ENCODE measurements around the gene UMODL1.

The UMODL1 gene

DNA sequence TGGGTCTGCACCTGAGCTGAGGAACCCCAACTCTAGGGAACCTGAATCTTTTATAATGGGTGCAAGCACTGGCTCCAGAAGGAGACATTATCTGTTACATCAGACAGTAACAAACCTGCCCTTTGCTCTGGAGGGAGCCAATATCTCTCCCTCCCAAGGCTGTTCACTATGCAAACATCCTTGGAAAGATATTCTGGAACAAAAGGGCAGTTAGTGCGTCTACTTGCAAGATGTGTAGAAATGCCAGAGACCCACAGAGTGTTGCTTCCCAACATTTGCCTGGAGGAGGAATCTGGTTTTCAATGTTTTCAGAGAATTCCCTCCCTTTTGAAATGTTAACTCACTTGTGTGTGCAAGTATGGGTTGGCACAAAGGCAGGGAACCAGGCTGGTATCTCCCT is 31.9 kb downstream of the UMODL1 start:
- DNase-seq = no peak

GRCh38 chr21:42103843-42104242 is 32.7 kb downstream of the UMODL1 start:
- no peak for DNase-seq

GRCh38 chr21:42105476-42106315 is 34.6 kb downstream of the UMODL1 start:
- no peak for DNase-seq

DNA sequence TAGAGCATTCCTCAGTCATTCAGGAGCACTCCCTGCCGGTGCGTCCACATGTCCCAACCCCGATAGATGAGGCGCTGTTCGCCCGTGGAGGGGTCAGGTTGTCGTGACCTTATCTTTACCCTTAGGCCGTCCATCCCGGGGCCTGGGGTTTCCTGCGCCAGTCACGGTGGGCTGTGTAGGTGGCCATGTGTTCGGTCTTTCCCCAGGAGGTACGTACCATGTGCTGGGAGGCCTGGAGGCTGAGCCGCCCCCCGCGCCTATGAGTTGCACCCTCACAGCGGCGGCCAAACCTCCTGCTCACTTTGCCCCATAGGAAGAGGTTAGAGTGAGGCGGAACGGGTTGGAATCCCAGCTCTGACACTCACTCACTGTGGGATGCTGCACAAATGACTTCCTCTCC is 35.3 kb downstream of the UMODL1 start:
- DNase-seq = no peak

DNA sequence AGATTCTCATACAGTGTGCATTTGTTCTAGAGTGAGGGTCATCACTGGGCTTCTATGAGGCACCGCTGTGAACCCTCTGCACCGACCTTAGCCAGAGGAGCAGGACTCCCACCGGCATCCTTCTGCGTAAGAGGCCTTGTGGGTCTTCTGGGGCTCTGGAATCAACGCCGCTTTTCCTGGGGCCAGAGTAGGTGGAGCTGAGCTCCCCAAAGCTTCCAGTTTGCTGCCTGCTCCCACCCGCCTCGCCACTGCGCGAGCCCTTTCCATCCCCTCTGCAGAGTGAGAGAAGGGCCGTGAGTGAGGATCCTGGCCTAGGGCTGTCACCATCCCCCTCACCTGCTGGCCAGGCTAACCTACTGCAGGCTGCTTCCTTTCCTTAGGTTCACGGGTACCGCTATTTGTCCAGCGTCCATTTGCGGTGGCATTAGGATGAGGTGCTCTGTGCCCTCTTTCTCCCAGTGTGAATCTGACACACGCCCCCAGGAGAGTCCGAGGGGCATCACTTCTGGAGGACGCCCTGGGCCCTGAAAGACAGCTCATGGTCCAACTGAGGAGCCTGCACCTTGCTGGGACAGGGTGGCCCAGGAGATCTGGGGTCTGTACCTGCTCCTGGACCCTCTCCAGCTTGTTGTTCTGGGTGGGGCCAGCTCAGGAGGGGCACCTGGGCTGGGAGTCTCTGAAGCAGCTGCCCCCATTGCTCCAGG is 36.2 kb downstream of the UMODL1 start:
- DNase-seq = no peak

GRCh38 chr21:42107881-42108553 is 36.9 kb downstream of the UMODL1 start:
- DNase-seq = peak; percentile 61

DNA sequence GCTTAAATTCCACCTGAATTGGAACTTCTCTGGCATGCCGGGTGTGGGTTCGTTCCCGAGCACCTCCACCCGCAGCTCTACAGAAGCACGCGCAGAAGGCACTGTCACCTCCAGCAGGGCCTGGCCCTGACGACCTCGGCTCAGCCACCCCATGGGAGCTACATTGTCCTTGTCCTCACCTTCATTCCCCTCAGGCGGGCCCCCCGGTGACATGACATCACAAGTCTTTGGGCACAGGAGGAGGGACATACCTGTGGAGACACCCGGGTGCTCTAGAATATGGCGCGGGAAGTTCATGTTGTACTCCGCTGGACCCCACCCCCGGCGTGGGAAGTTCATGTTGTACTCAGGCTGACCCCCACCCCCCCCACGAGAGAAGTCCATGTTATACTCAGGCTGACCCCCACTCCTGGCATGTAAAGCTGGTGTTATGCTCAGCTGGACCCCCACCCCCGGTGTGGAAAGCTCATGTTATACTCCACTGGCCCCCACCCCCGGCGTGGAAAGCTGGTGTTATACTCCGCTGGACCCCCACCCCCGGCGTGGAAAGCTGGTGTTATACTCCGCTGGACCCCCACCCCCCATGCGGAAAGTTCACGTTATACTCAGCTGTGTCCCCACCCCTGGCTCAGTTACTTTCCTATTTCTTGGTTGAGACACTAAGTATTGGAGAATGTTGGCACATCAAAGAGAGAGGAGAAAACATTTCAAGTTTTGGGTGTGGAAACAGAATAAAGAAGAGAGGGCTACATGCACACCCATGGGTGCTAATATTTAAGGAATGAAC is 37.6 kb downstream of the UMODL1 start:
- no peak for DNase-seq

DNA sequence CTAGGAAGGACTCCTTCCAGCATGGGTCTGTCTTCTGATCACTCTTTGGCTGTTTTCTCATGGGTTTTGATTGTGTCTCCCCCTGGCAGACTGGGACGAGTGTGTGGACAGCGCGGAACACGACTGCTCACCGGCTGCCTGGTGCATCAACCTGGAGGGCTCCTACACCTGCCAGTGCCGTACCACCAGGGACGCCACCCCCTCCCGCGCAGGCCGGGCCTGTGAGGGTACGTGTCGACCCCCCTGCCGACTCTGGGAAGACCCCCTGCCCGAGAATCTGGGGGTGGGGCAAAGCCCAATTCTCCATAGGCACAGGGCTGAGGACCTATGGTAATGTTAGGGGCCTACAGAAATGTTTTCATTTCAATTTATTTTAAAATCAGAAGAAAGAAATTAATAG is 38.4 kb downstream of the UMODL1 start:
- no peak for DNase-seq

DNA sequence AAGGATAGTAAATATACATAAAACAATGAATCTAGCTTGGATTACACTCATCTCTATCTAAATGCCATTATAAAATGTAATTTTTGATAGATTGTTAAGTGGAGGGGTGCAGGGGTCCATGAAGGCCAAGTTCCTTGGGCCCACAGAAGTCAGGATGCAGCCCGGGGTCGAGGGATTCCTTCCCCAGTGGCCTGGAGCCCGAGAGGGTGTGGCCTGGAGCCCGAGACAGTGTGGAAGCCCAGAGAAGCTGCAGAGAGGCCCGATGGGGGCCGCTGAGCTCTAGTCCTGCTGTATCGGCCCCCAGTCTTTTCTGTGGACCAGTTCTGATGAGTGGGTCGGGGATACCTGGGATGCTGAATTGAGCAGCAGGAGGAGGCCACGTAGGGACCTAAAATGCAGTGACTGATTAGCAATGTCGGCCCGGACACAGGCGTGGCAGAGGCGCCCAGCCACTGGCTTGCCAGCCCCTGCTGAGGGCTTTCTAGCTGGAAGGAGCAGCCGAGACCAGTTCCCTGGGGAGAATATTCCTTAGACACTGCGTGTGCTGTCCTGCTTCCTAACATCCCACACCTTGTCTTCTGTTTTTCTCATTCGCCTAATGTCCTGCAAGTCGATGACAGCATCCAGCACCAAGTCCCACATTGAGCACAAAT is 38.9 kb downstream of the UMODL1 start:
- no peak for DNase-seq

- DNase-seq = no peak
These were observed 39.8 kb downstream of the UMODL1 start for GRCh38 chr21:42110691-42111469.

GRCh38 chr21:42111470-42111743 is 40.3 kb downstream of the UMODL1 start:
- no peak for DNase-seq

DNA sequence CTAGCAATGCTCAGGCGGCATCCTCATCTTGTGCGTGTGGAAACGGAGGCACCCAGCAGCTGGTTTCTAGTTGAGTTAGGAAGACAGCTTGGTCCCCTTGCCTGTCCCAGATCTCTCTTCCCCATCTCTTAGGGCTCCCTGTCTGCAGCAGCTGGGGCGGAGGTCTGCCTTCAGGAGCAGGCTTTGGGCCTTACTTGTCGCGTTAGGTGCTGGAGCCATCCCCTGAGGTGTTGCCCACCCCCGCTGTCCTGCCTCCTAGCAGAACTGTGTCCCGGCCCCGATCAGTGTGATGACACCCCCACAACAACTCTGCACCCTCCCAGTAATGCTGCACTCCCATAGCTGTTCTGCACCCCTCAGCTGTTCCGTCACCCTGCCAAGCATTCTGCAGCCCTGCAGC is 40.7 kb downstream of the UMODL1 start:
- DNase-seq = no peak

GRCh38 chr21:42112238-42112637 is 41.1 kb downstream of the UMODL1 start:
- no peak for DNase-seq

- no peak for DNase-seq
These were observed 41.7 kb downstream of the UMODL1 start for GRCh38 chr21:42112857-42113256.

- DNase-seq = peak; percentile 84
These were observed 42.9 kb downstream of the UMODL1 start for GRCh38 chr21:42113926-42114409.

DNA sequence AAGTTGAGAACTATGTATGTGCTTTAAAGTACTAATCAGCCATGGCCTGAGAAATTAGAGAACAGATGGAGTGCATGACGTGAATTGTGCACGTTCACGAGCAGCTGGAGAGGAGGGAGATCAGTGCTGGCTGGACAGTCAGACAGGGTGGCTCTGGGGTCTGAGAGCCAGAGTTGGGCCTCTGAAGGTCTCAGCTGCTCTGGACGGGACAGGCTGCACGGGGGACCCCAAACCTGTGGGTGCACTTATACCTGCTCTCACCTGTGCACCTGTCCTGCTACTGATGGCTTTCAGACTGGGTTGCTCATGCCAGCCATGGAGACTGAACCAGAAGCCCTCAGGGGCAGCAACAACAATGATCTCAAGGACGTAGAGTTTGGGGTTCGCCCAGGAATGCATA is 43.5 kb downstream of the UMODL1 start:
- DNase-seq = no peak

- no peak for DNase-seq
These were observed 44.1 kb downstream of the UMODL1 start for GRCh38 chr21:42115136-42115683.

DNA sequence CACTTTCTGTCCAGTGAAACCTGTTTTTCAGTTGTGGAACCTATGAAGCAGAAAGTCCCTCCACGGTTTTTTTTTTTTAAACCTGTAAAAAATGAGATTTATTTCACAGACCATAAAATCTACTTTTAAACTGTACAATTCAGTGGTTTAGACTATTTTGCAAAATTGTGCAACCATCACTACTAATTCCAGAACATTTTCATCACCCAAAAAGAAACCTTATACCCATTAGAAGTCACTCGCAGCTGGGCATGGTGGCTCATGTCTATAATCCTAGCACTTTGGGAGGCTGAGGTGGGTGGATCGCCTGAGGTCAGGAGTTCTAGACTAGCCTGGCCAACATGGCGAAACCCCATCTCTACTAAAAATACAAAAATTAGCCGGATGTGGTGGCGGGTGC is 45.4 kb downstream of the UMODL1 start:
- peak; percentile 54 for DNase-seq

DNA sequence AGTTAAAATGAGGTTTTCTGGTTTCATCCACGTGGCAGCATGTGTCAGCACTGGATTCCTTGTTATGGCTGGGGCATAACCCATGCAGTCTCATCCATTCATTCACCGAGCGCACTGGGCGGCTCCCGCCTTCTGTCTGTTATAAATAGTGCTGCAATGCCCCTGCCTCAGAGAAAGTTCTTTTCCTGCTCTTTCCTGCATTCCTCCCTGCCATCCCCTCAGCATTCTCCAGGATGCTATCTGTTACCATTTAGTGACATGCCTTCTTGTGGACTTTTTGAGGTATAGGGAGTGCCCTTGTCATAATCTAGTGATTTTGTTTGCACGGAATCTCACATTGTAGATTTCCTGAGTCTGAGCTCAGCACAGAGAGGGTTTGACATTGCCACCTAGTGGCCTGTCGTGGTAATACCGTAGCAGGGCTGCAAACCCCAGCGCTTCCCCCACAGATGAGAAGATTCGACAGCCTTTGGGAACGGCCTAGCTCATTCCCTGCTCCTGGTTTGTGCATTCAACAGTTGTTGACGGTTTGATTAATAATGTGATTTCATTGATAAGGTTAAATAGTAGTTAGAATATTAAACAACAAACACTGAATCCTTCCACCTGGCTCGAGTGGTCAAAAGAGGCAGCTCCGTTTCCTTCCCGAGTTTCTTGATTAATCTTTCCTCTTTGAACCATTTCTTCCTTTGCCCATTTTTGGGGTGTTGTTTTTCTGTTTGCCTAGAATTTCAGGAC is 46.3 kb downstream of the UMODL1 start:
- peak; percentile 66 for DNase-seq

GRCh38 chr21:42117967-42118780 is 47.1 kb downstream of the UMODL1 start:
- peak; percentile 40 for DNase-seq
